GM10266 (cell line): ENCODE results near the gene ZNF93.
"Not testable (repeated sequence)": the region's sequence is repeated elsewhere in the genome, so short reads cannot be mapped to it uniquely, and the experiment has no call there.

ENCODE experiments used
- DNase-seq: peaks from one replicate; pipeline ENCODE4 v3.0.0; 2012; ENCODE audit errors: extremely low spot score
- TF ChIP-seq, protein P1 (sequence below): IDR thresholded peaks from 2 replicates; pipeline ENCODE4 v1.5.1; 2012; ENCODE audit warnings: mild to moderate bottlenecking, low read depth; ENCODE audit not compliant: control insufficient read depth, insufficient read depth; ENCODE audit errors: missing control alignments

ZNF93 gene

DNA sequence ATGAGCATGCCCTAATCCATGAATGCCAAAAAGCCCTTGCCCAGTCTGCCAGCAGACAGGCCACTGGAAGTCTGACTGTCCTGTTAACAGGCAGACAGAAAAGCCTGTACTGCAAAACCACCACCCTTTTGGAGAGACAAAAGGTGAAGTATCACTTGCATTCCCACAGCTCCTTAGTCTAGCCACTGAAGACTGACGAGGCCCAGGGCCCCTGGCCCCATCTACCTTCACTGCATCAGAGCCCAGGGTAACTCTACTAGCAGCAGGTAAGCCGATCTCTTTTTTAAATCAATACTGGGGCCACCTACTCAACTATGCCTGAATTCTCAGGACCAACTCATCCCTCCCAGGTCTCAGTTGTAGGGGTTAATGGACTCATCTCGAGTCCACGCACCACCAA, 45.5 kb downstream of the ZNF93 start:
- DNase-seq: no peak
- TF ChIP-seq, protein P1, sequence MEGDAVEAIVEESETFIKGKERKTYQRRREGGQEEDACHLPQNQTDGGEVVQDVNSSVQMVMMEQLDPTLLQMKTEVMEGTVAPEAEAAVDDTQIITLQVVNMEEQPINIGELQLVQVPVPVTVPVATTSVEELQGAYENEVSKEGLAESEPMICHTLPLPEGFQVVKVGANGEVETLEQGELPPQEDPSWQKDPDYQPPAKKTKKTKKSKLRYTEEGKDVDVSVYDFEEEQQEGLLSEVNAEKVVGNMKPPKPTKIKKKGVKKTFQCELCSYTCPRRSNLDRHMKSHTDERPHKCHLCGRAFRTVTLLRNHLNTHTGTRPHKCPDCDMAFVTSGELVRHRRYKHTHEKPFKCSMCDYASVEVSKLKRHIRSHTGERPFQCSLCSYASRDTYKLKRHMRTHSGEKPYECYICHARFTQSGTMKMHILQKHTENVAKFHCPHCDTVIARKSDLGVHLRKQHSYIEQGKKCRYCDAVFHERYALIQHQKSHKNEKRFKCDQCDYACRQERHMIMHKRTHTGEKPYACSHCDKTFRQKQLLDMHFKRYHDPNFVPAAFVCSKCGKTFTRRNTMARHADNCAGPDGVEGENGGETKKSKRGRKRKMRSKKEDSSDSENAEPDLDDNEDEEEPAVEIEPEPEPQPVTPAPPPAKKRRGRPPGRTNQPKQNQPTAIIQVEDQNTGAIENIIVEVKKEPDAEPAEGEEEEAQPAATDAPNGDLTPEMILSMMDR: no peak

DNA sequence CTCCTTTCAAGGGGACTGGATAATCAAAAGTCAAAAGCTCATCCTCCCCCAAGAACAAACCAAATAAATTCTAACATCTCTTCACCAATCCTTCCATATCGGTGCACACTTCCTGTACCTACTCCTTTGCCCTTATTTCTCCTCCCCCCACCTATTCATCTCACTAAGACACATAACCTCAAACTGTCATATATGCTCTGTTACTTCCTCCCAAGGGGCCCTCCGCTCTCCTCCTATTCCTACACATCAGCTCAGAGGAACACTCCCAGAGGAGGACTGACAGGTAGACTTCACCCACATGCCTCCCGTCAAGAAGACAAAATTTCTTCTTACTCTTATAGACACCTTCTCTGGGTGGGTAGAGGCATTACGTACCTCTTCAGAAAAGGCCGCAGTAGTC, 48.1 kb downstream of the ZNF93 start:
- TF ChIP-seq, protein P1: no peak
- DNase-seq: no peak

DNA sequence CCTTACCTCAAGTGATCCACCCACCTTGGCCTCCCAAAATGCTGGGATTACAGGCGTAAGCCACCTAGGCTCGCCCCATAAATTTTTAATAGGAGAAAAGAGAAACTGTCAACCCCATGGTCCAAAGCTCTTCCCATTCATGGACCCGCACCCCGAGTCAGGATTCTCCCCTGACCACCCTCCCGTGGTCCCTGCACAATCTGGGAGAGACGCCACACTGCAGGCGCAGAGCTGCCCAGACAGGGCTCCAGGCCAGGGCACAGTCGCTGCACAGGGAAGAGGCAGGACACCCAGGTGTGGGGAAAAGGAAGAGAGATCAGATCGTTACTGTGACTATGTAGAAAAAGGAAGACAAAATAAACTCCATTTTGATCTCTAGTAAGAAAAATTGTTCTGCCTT, 54.5 kb downstream of the ZNF93 start:
- TF ChIP-seq, protein P1: no peak
- DNase-seq: no peak

DNA sequence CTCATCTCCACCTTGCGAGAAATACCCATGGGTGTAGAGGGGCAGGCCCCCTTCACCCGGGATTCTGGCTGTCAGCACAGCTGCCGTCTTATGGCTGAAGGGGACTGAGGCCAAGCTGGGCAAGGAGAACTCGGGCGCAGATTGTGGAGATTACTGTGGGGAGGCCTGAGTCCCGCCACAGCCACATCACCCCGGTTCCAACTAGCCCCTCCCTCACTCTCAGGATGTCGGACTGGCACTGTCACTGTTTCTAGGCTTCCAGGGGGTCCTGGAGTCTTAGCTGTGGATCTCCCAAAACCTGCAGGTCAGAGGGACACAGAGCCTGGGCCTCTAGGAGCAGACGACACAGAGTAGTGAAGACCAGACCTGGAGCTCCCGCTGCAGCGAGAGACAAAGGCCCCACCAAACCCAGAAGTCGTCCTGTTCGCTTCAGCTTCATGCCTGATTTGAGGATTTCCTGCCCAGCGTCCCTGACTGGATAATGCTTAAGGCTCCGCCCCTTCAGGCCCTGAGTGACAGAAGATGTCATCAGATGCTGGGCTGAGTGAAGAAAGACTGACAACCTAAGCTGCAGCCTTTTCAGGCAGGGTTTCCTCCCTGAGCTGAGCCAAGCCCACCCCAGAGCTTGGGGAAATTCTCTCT, 55.8 kb downstream of the ZNF93 start:
- TF ChIP-seq, protein P1: no peak
- DNase-seq: no peak

DNA sequence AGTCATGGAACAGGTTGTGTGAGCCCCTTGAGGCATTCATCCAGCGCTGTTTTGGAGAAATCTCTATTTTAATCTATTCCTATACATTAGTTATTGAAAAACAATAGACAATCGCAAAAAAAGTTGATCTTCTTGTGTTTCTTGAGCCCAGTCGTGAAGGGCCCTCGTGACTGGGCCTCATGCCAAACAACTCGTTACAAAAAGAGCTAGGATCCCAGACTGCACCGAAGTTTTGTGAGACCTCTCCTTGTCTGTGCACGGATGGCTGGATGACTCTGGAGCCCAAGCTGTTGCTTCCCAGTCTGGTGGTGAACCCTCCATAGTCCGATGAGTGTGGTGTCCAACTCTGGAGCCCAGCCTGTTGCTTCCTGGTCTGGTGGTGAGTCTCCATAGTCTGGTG, 57.0 kb downstream of the ZNF93 start:
- not testable (repeated sequence) for DNase-seq

DNA sequence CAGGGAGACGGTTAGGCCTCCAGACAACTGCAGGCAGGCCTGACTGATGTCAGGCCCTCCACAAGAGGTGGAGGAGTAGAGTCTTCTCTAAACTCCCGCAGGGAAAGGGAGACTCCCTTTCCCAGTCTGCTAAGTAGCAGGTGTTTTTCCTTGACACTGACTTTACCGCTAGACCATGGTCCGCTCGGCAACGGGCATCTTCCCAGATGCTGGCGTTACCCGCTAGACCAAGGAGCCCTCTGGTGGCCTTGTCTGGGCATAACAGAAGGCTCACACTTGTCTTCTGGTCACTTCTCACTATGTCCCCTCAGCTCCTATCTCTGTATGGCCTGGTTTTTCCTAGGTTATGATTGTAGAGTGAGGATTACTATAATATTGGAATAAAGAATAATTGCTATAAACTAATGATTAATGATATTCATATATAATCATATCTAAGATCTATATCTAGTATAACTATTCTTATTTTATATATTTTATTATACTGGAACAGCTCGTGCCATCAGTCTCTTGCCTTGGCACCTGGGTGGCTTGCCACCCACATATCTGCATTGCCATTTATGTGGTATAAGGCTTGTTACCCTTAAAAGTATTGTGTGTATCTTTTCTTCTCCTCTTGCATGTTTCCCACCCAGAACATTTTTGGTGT, 58.5 kb downstream of the ZNF93 start:
- not testable (repeated sequence) for DNase-seq
- TF ChIP-seq, protein P1: peak; percentile 58

DNA sequence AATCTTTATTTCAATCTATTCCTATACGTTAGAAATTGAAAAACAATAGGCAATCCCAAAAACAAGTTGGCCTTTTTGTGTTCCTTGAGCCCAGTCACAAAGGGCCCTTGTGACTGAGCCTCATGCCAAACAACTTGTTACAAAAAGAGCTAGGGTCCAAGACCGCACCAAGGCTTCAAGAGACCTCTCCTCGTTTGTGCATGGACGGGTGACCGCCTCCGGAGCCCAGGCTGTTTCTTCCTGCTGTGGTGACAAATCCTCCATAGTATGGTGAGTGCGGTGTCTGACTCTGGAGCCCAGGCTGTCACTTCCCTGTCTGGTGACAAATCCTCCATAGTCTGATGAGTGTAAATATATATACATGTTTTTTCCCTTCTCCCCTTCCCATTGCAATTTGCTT, 63.7 kb downstream of the ZNF93 start:
- DNase-seq: no peak
- TF ChIP-seq, protein P1: no peak

DNA sequence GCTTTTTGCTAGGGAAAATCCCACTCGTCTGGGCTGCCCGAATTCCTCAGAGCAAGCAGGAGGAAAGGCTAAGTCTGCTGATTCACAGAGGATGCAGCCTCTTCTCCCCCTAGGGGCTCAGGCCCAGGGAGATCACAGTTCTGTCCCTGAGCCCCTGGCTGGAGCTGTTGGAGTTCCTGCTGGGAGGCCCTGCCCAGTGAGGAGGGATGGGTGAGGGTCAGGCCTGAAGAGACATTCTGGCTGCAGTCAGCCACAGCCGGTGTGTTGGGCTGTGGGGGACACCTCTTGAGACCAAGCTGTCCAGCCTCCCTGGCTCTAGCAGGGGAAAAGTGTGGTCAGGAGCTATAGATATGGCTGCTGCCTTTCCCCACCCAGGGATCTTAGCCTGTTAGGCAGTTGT, 65.4 kb downstream of the ZNF93 start:
- DNase-seq: not testable (repeated sequence)
